K562 (cell line): ENCODE data around the gene SORCS2. TPM values are rescaled to one million over a fixed set of nuclear protein-coding genes. Genes with fewer than 3 reads are reported as not detected.

Experiments used
- ATAC-seq: fragments of 200-7000 bp; cut with Tn5 transposase; 3 replicates; pipeline ENCODE4 v1.9.1; 2020; ENCODE audit warnings: moderate library complexity
- BruUV-seq: library from RNA; stranded (reverse); fragments of 400-500 nt; replicated peaks from 2 replicates; lab custom pipeline; 2021; lab: Mats Ljungman, UMichigan
- CTCF ChIA-PET: fragments of 300-600 bp; formaldehyde crosslinking; extraction: SDS; loops from one replicate; lab custom pipeline; 2021; ENCODE audit warnings: low intra/inter-chr PET ratio; lab: Yijun Ruan, JAX
- POLR2A ChIA-PET: fragments of 300-600, 350-650 bp; sonication (Branson Sonifier 250); formaldehyde crosslinking; extraction: SDS; loops from one replicate; lab custom pipeline; 2021; ENCODE audit warnings: antibody characterized with exemption, inconsistent platforms; lab: Yijun Ruan, JAX
- DNase-seq, 4 experiments: peaks; one replicate each; pipeline versions ENCODE4 v3.0.0 to v3.0.0-alpha.2; 2011 to 2018; ENCODE audit warnings: low spot score in 3 of 4, mixed read lengths in 3 of 4; ENCODE audit errors: extremely low read depth in 1 of 4
- FAIRE-seq: peaks from 2 replicates; lab custom pipeline; 2011; peaks lifted over from hg19 to GRCh38; lab: Jason Lieb, UNC
- H2AFZ ChIP-seq: 2 replicates; pipeline ENCODE4 v1.6.0; 2011; ENCODE audit warnings: low read depth, low read length, control low read depth, inconsistent platforms
- H3K27ac ChIP-seq: fragments of 200-600 bp; 3 replicates; pipeline ENCODE4 v1.8.0; 2011; ENCODE audit warnings: low read depth, mild to moderate bottlenecking, control low read depth, inconsistent platforms, low read length, moderate library complexity, mixed read lengths; ENCODE audit errors: extremely low read depth
- H3K27me3 ChIP-seq, 2 experiments: fragments of 300-600 bp in 1 of 2; 2 replicates in 1 of 2; 3 replicates in 1 of 2; pipeline versions ENCODE4 v1.6.0 to v1.8.0; 2011; ENCODE audit warnings: inconsistent platforms in 2 of 2, low read length in 2 of 2, mild to moderate bottlenecking in 1 of 2, mixed read lengths in 1 of 2, moderate library complexity in 1 of 2; ENCODE audit not compliant: control insufficient read depth in 2 of 2, insufficient read depth in 2 of 2
- H3K36me3 ChIP-seq: fragments of 300-600 bp; 3 replicates; pipeline ENCODE4 v1.8.0; 2011; ENCODE audit warnings: mild to moderate bottlenecking, low read length, inconsistent platforms; ENCODE audit not compliant: control insufficient read depth, insufficient read depth
- H3K4me1 ChIP-seq, 2 experiments: fragments of 200-600 bp in 1 of 2; replicated peaks in 1 of 2; 2 replicates in 1 of 2; 3 replicates in 1 of 2; pipeline versions ENCODE4 v1.5.1 to v1.8.0; 2011; ENCODE audit warnings: inconsistent platforms in 2 of 2, low read length in 2 of 2, mild to moderate bottlenecking in 1 of 2, mixed read lengths in 1 of 2, moderate library complexity in 1 of 2; ENCODE audit not compliant: control insufficient read depth in 2 of 2, insufficient read depth in 2 of 2
- H3K4me2 ChIP-seq: 2 replicates; pipeline ENCODE4 v1.6.1; 2011; ENCODE audit warnings: low read length, control low read depth, inconsistent platforms, mixed read lengths; ENCODE audit not compliant: insufficient read depth
- H3K4me3 ChIP-seq: fragments of 200-600 bp; sonication (generic), shearing (Covaris generic); 2 replicates; pipeline ENCODE4 v1.5.1; 2016; ENCODE audit warnings: control low read depth, inconsistent platforms
- H3K79me2 ChIP-seq: fragments of 200-600 bp; 3 replicates; pipeline ENCODE4 v1.8.0; 2011; ENCODE audit warnings: low read length, inconsistent platforms; ENCODE audit not compliant: control insufficient read depth, insufficient read depth
- H3K9ac ChIP-seq, 2 experiments: 2 replicates each; pipeline versions ENCODE4 v1.6.0 to v1.6.1; 2011; ENCODE audit warnings: low read depth in 2 of 2, low read length in 2 of 2, control low read depth in 1 of 2, inconsistent platforms in 1 of 2, mild to moderate bottlenecking in 1 of 2, mixed read lengths in 1 of 2; ENCODE audit not compliant: insufficient read depth in 1 of 2
- H3K9me1 ChIP-seq: one replicate; pipeline ENCODE4 v1.6.0; 2011; ENCODE audit warnings: inconsistent platforms, mild to moderate bottlenecking, low read length, moderate library complexity; ENCODE audit not compliant: control insufficient read depth, insufficient read depth
- H3K9me3 ChIP-seq: replicated peaks from 2 replicates; pipeline ENCODE4 v1.5.1; 2011; ENCODE audit warnings: low read depth, low read length, inconsistent platforms; ENCODE audit not compliant: control insufficient read depth, insufficient read depth
- H4K20me1 ChIP-seq: replicated peaks from 2 replicates; pipeline ENCODE4 v1.6.1; 2011; ENCODE audit warnings: low read length, inconsistent platforms, mixed read lengths; ENCODE audit not compliant: control insufficient read depth, insufficient read depth
- GTF2F1 ChIP-seq: IDR thresholded peaks from 2 replicates; pipeline ENCODE4 v1.6.1; 2011; ENCODE audit warnings: low read depth, low read length, improper control_type of control experiment
- HCFC1 ChIP-seq: IDR thresholded peaks from 2 replicates; pipeline ENCODE4 v1.6.1; 2012; ENCODE audit warnings: low read depth, low read length, improper control_type of control experiment
- ILK ChIP-seq: fragments of 450-650 bp; IDR thresholded peaks from 2 replicates; pipeline ENCODE4 v1.6.1; 2016; ENCODE audit warnings: missing genetic modification characterization, low read depth, mild to moderate bottlenecking, missing compliant biosample characterization, moderate library complexity, borderline replicate concordance
- MTF1 ChIP-seq: fragments of 250-450 bp; sonication (Bioruptor Pico); IDR thresholded peaks from 2 replicates; pipeline ENCODE4 v1.9.0; 2021; ENCODE audit warnings: moderate library complexity, mild to moderate bottlenecking, inconsistent platforms, borderline replicate concordance
- PATZ1 ChIP-seq: fragments of 250-450 bp; sonication (Bioruptor Pico); IDR thresholded peaks from 2 replicates; pipeline ENCODE4 v1.5.0; 2020; ENCODE audit warnings: mild to moderate bottlenecking, borderline replicate concordance
- POLR2G ChIP-seq: fragments of 200-400 bp; formaldehyde crosslinking; IDR thresholded peaks from 2 replicates; pipeline ENCODE4 v1.6.1; 2017; ENCODE audit warnings: low read depth, mild to moderate bottlenecking, antibody characterized with exemption, low read length, moderate library complexity
- RBBP5 ChIP-seq: fragments of 200-600 bp; sonication (generic); IDR thresholded peaks from 2 replicates; pipeline ENCODE4 v1.6.1; 2012; ENCODE audit warnings: borderline replicate concordance, mild to moderate bottlenecking, low read length, control low read depth, inconsistent platforms; ENCODE audit not compliant: insufficient read depth, poor library complexity, severe bottlenecking
- SMC3 ChIP-seq: conservative IDR thresholded peaks from 2 replicates; pipeline ENCODE4 v1.6.1; 2011; ENCODE audit warnings: low read depth, low read length, improper control_type of control experiment; ENCODE audit not compliant: insufficient read depth
- WHSC1 ChIP-seq: IDR thresholded peaks from one replicate; pipeline ENCODE4 v1.6.1; 2012; ENCODE audit warnings: low read length, control low read depth, inconsistent platforms
- ZC3H4 ChIP-seq: sonication (generic); formaldehyde crosslinking; IDR thresholded peaks from 2 replicates; pipeline ENCODE4 v1.9.0; 2021; ENCODE audit warnings: missing genetic modification reagents, borderline replicate concordance
- ZFPM2 ChIP-seq: fragments of 250-450 bp; sonication (Bioruptor Pico); IDR thresholded peaks from 2 replicates; pipeline ENCODE4 v1.5.1; 2022; ENCODE audit warnings: mild to moderate bottlenecking
- ZKSCAN8 ChIP-seq: fragments of 200-800 bp; sonication (Bioruptor generic); IDR thresholded peaks from 2 replicates; pipeline ENCODE4 v1.6.1; 2016; ENCODE audit warnings: missing genetic modification characterization, missing compliant biosample characterization
- ZNF239 ChIP-seq: fragments of 250-450 bp; sonication (Bioruptor Pico); IDR thresholded peaks from 2 replicates; pipeline ENCODE4 v1.4.0; 2020; ENCODE audit warnings: mild to moderate bottlenecking
- ZNF398 ChIP-seq: fragments of 250-450 bp; sonication (Bioruptor Pico); IDR thresholded peaks from 2 replicates; pipeline ENCODE4 v1.8.0; 2021; ENCODE audit warnings: moderate library complexity, mild to moderate bottlenecking, inconsistent platforms
- ZNF696 ChIP-seq: fragments of 250-450 bp; sonication (Bioruptor Pico); conservative IDR thresholded peaks from 2 replicates; pipeline ENCODE4 v1.4.0; 2020; ENCODE audit warnings: mild to moderate bottlenecking, moderate library complexity
- ZNF785 ChIP-seq: fragments of 250-450 bp; sonication (Bioruptor Pico); IDR thresholded peaks from 2 replicates; pipeline ENCODE4 v1.4.0; 2020; ENCODE audit warnings: mild to moderate bottlenecking
- WGBS: fragments of 100-300 bp; shearing (Covaris generic); methylation state at CpG from one replicate; pipeline ENCODE4 v1.1.6; 2016; ENCODE audit warnings: low coverage, mixed read lengths; ENCODE audit not compliant: insufficient coverage; ENCODE audit errors: missing lambda C conversion rate; 5-methylcytosine and 5-hydroxymethylcytosine counted together
- in situ Hi-C: fragments of 300-500 bp; cut with MboI; formaldehyde crosslinking; loops from 4 replicates; pipeline ENCODE4 v1.15.0; 2018; ENCODE audit warnings: inconsistent platforms, mixed read lengths
- intact Hi-C: fragments of 100-400 bp; cut with micrococcal nuclease; formaldehyde crosslinking; loops from 2 replicates; pipeline ENCODE4 v1.14.2; 2022
- polyA plus RNA-seq, 8 experiments: library from polyadenylated mRNA; depleted of rRNA in 4 of 8; stranded (reverse) in 5 of 8; unstranded in 3 of 8; fragments of >200 nt; fragmentation: Nextera tagmentation in 2 of 8; fragmentation: Illumina TruSeq in 1 of 8; extraction: Ambion mirVana in 2 of 8; extraction: Trizol in 1 of 8; gene quantifications; 2 replicates each; pipeline versions ENCODE4 v1.2.1 to v1.2.3, GENCODE V29; 2011 to 2014; ENCODE audit warnings: inconsistent platforms in 1 of 8, missing spikeins in 1 of 8
- total RNA-seq, 7 experiments: library from RNA; depleted of rRNA in 6 of 7; stranded (reverse); fragments of >200 nt in 6 of 7; fragmentation: Illumina TruSeq in 2 of 7; extraction: Trizol in 2 of 7; gene quantifications; 2 replicates each; pipeline versions ENCODE4 v1.2.1 to v1.2.3, GENCODE V29; 2011 to 2021; ENCODE audit warnings: low replicate concordance in 1 of 7
- TF ChIP-seq, protein P1 (sequence below), 2 experiments: fragments of 450-650 bp in 1 of 2; sonication (generic) in 1 of 2; formaldehyde crosslinking in 1 of 2; IDR thresholded peaks in 1 of 2; conservative IDR thresholded peaks in 1 of 2; 2 replicates each; pipeline versions ENCODE4 v1.6.1 to v1.8.1; 2016 to 2023; ENCODE audit warnings: mild to moderate bottlenecking in 2 of 2, moderate library complexity in 2 of 2, inconsistent platforms in 1 of 2, missing genetic modification reagents in 1 of 2

SORCS2 gene
- total and polyA plus RNA-seq, 9 of the 15 experiments (the other 6 are each of a cell fraction or from before 2014, with no cell fraction given), result not detected

- TF ChIP-seq, protein P1, sequence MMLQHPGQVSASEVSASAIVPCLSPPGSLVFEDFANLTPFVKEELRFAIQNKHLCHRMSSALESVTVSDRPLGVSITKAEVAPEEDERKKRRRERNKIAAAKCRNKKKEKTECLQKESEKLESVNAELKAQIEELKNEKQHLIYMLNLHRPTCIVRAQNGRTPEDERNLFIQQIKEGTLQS (IDR thresholded peaks at IDR 0.05), result no peak
- TF ChIP-seq, protein P1 (CRISPR knock-in tag; conservative IDR thresholded peaks at IDR 0.05), result no peak
- no peak for TF ChIP-seq ZNF239
- TF ChIP-seq ZNF696 (CRISPR knock-in tag), result no peak
- TF ChIP-seq HCFC1, result no peak
These were observed 61.0 kb downstream of the SORCS2 start (continued) for GRCh38 chr4:7253341-7253700.

DNA sequence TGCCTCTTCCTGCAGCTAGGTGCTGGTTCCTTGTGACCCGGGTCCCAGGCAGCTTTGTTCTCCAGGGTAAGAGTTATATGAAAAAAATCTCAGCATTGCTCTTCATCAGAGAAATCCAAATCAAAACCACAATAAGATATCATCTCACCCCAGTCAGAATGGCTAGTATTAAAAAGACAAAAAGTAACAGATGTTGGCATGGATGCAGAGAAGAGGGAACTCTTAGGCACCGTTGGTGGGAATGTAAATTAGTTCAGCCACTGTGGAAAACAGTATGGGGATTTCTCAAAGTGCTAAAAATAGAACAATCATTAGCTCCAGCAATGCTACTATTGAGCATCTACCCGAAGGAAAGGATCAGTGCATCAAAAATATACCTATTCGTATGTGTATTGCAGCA is 61.5 kb downstream of the SORCS2 start:
- FAIRE-seq, result no peak
- peaks cover 0 to 3% of the 10 kb centered on the region in 2 experiments; a peak in 2 of 5 replicates for H3K4me1 ChIP-seq
- ChIA-PET POLR2A (interaction anchor here (1.2 kb wide), 1 partner anchor 14 kb away, joined by 3 read pairs; no protein-coding TSS in a partner anchor), CTCF (no interaction called here)
- no peak overlapping the region for H3K9ac ChIP-seq
- ATAC-seq, result no peak
- no peaks in the 10 kb centered on the region for H3K9me3 ChIP-seq
- no peaks in the 10 kb centered on the region for H3K9me1 ChIP-seq
- no peak for DNase-seq
- no peaks in the 10 kb centered on the region; the same call in 1 of the 2 replicates for H4K20me1 ChIP-seq
- H3K4me3 ChIP-seq, result no peak overlapping the region
- in situ Hi-C loops (no loop called here), intact Hi-C loops (no loop called here)
- H3K27me3 ChIP-seq, result peaks cover 14 to 58% of the 10 kb centered on the region in 2 experiments
- H3K4me2 ChIP-seq, result no peak overlapping the region
- no peaks in the 10 kb centered on the region for H3K79me2 ChIP-seq
- BruUV-seq, result no TSS peak
- H3K36me3 ChIP-seq, result no peaks in the 10 kb centered on the region
- H3K27ac ChIP-seq, result no peak overlapping the region
- WGBS, result 0% methylated on average over 4 of the region's 4 CpGs
- no peak overlapping the region for H2AFZ ChIP-seq
- TF ChIP-seq SMC3 (no peak), POLR2G (no peak), ZC3H4 (CRISPR knock-in tag) (no peak), WHSC1 (no peak), MTF1 (CRISPR knock-in tag) (no peak), PATZ1 (CRISPR knock-in tag) (no peak), ZFPM2 (CRISPR knock-in tag) (no peak), ZNF785 (no peak), ZKSCAN8 (CRISPR knock-in tag) (no peak), ZNF398 (CRISPR knock-in tag) (no peak), ILK (tag) (no peak), GTF2F1 (no peak), RBBP5 (no peak)
